WI38 (cell line): ENCODE data around the gene KIF3A.

Experiments used
- H3K4me3 ChIP-seq: 2 replicates; pipeline ENCODE4 v1.5.1; 2011; ENCODE audit warnings: low read depth, mild to moderate bottlenecking, control low read depth, low read length
- TF ChIP-seq, protein P1 (sequence below): IDR thresholded peaks from 2 replicates; pipeline ENCODE4 v1.5.1; 2012; ENCODE audit warnings: low read depth, mild to moderate bottlenecking, control low read depth, low read length

The KIF3A gene

DNA sequence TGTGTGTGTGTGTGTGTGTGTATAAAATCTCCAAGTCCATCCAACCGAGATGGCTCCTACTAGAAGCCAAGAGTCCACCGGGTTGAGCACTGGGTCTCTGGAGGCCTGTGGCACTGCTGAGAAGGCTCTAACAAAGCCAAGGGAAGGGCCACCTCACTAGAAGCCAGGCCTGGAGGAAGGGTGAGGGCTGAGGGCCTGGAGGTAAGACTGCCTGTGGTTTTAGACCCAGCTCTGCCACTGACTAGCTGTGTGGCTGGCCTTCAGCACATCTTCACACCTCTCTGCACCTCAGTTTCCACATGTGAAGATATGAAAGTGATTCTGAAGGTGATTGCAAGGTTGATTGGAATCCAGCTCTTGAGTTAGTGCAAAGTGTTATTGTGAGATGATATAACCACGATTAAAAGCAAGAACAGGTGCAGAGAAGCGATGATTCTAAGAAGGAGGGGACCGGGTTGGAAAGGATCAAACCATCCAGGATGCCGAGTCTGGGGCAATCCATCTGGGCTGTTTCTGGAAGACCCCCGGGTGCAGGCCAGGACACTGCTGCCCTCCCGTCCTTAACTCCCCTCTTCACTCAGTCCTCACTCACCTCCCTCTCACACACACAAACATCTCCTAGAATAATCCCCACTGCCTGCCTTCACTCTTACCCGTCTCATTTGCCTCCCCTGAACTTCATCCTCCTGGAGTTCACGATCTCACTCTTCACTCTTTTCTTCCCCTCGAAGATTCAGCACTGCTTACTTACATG, 61.2 kb downstream of the KIF3A start:
- TF ChIP-seq, protein P1, sequence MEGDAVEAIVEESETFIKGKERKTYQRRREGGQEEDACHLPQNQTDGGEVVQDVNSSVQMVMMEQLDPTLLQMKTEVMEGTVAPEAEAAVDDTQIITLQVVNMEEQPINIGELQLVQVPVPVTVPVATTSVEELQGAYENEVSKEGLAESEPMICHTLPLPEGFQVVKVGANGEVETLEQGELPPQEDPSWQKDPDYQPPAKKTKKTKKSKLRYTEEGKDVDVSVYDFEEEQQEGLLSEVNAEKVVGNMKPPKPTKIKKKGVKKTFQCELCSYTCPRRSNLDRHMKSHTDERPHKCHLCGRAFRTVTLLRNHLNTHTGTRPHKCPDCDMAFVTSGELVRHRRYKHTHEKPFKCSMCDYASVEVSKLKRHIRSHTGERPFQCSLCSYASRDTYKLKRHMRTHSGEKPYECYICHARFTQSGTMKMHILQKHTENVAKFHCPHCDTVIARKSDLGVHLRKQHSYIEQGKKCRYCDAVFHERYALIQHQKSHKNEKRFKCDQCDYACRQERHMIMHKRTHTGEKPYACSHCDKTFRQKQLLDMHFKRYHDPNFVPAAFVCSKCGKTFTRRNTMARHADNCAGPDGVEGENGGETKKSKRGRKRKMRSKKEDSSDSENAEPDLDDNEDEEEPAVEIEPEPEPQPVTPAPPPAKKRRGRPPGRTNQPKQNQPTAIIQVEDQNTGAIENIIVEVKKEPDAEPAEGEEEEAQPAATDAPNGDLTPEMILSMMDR = no peak
- H3K4me3 ChIP-seq = no peak overlapping the region

DNA sequence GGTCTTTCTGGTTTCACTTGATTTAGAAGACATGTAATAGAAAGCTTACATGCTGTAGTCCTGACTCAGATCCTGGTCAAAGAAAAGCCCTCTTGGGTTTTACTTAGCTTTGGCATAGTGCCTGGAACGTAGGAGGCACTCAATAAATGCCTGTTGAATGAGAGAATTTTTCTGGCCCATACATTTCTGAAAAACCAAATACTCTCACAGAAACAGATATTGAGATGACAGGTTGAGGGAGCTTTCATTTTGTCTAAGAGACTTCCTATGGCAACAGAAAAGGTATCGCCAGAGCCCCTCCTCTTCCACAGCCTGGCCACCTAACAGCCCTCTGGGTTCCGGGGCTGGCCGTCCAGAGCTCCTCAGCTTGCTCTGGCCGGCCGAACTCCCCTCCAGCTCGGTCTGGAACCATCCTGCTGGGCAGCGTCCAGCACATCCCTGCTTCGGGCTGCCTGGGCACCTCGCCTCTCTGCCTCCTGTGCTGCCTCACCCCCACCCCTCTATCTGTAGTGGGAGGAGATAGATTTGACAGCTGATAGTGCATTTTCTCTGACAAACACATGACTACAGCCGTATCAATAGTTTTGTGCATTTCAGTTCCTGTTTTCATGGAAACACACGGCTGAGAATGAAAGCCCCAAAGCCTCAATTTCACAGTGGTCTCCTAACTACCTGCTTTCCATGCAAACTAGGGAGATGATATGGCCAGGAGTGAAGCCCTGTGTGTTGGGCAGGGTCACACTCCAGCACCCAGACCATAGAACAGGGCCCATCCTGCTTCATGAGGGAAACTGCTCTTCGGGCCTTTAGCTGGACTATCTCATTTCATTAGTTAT, 62.5 kb downstream of the KIF3A start:
- TF ChIP-seq, protein P1 = no peak
- no peak overlapping the region for H3K4me3 ChIP-seq

DNA sequence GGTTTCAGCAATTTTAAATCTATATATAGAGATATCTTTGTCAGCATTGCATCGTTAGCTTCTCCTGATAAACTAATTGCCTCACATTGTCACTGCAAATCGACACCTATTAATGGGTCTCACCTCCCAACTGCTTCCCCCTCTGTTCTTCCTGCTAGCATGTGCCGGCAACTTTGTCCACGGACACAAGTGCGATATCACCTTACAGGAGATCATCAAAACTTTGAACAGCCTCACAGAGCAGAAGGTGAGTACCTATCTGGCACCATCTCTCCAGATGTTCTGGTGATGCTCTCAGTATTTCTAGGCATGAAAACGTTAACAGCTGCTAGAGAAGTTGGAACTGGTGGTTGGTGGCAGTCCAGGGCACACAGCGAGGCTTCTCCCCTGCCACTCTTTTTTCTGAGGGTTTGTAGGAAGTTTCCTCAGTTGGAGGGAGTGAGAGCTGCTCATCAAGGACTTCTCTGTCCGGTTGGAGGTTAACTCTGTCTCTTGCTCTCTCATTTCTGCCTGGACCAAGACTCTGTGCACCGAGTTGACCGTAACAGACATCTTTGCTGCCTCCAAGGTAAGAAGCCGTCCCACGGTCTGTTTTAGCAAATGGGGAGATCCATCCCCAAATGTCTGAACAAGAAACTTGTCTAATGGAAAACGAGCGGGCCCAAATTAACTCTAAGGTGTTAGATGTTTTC, 63.3 kb downstream of the KIF3A start, which contains the start of gene IL4:
TSS of gene IL4 (plus strand) at position 51 of the 692 bp plus-strand sequence. CDS start at position 113, 62 bp downstream.
- TF ChIP-seq, protein P1 = no peak
- H3K4me3 ChIP-seq = 0 out of 2 replicates have a peak within 1 kb of the TSS, but pooled peaks have one; percentile 10

DNA sequence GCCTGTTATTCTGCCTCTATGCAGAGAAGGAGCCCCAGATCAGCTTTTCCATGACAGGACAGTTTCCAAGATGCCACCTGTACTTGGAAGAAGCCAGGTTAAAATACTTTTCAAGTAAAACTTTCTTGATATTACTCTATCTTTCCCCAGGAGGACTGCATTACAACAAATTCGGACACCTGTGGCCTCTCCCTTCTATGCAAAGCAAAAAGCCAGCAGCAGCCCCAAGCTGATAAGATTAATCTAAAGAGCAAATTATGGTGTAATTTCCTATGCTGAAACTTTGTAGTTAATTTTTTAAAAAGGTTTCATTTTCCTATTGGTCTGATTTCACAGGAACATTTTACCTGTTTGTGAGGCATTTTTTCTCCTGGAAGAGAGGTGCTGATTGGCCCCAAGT, 63.9 kb downstream of the KIF3A start:
- no peak overlapping the region for H3K4me3 ChIP-seq
- TF ChIP-seq, protein P1 = no peak

DNA sequence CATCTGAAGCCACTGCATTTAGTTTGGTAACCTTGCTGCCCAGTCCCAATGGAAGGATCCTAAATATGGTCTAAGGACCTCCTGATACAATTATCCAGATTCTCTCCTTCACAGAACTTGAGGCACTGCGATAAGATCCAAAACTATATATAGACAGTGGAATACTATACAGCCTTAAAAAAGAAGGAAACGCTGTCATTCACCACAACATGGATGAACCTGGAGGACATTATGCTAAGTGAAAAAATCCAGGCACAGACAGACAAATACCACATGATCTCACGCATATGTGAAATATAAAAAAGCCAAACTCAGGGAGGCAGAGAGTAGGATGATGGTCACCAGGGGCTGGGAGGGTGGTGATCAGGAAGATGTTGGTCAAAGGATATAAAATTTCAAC, 66.3 kb downstream of the KIF3A start:
- no peak overlapping the region for H3K4me3 ChIP-seq
- TF ChIP-seq, protein P1 = no peak

DNA sequence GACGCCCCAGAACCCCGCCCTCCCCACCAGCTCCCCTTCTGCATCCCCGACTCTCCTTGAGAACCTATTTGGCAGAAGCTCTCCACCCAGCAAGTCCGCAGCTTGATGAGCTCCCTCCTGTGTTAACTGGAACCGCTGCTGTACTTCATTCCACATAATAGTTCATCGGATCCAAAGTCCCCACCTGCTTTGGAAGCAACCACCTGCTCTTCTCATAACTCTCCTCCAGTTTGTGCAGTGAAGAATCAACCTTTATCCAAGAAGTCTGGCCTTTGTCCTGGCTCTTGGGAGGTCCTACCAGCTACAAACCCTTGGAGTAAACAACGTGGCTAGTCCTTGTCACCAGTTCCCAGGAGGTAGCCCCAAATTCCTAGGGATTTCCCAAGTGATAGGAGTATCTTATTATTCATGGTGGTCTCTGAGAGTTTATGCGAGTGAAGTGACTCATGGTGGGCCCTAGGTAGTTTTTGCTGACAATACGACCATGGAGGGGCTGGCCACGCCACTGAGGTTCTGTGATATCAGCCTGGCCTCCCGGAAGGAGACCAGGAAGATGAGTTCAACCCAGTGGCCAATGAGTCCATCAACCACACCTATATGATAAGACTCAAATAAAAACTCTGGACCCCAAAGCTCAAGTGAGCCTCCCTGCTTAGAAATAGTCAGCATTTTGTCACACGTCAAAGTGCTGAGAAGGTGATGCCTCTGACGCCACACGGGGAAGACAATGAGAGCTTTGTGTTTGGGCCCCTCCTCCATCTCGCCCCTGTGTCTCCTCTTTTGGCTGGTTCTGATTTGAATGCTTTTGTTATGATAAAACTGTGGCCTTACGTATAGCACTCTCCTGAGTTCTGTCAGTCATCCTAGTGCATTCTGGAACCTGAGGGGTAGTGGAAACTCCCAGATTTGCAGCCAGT, 67.1 kb downstream of the KIF3A start:
- TF ChIP-seq, protein P1 = no peak

More for the DNA sequence above, 67.1 kb downstream of the KIF3A start:
- no peak overlapping the region for H3K4me3 ChIP-seq
